ENCODE measurements around the gene CPPED1. TPM values are rescaled to one million over a fixed set of nuclear protein-coding genes. Genes with fewer than 3 reads are reported as not detected.

The CPPED1 gene
- 6.5 and 10.3 TPM in 2 replicates for total RNA-seq

GRCh38 chr16:12803203-12804093 is at the start of gene CPPED1:
CPPED1 (minus strand) TSS chr16:12803887; CDS start chr16:12803776, 111 bp downstream.

Small RNAs within 50 kb of the gene (small RNA-seq; reads per million reads assigned to genes)
- gene MIR4718 (not detected), gene RF00443 (not detected)

Other genes with a start within 250 kb of the CPPED1 start
- under 0.01 TPM in 1 of 2 replicates, not detected in the other for gene SHISA9, start 97.7 kb upstream of the CPPED1 start, total RNA-seq

Data from subcutaneous preadipocyte (primary cell).